HCT116 (cell line): ENCODE results near the gene SMG6. TPM values are rescaled to one million over a fixed set of nuclear protein-coding genes. Genes with fewer than 3 reads are reported as not detected.

Source experiments
- ATAC-seq: fragments of 200-7000 bp; cut with Tn5 transposase; 2 replicates; pipeline ENCODE4 v1.9.1; 2020; ENCODE audit warnings: mild to moderate bottlenecking, moderate library complexity
- BruUV-seq: library from RNA; stranded (reverse); fragments of 400-500 nt; replicated peaks from 2 replicates; lab custom pipeline; 2021; lab: Mats Ljungman, UMichigan
- CTCF ChIA-PET: fragments of 300-600 bp; sonication (Branson Sonifier 250); formaldehyde crosslinking; loops from one replicate; lab custom pipeline; 2021; ENCODE audit warnings: antibody characterized with exemption; lab: Charles Lee
- POLR2A ChIA-PET: fragments of 300-600, 350-600 bp; sonication (Branson Sonifier 250); formaldehyde crosslinking; loops from one replicate; lab custom pipeline; 2021; ENCODE audit warnings: antibody characterized with exemption; lab: Charles Lee
- RAD21 ChIA-PET, 2 experiments: fragments of 300-600 bp; sonication (Branson Sonifier 250); formaldehyde crosslinking; loops; one replicate each; lab custom pipeline; 2023; ENCODE audit warnings: low total read pairs in 2 of 2; ENCODE audit not compliant: uncharacterized antibody in 2 of 2, unreplicated experiment in 2 of 2, low non-redundant PET in 1 of 2; lab: Charles Lee
- DNase-seq: peaks from one replicate; pipeline ENCODE4 v3.0.0-alpha.2; 2010; ENCODE audit warnings: low read depth, low spot score
- H2AFZ ChIP-seq: fragments of 200-600 bp; shearing (Covaris generic), sonication (generic); 2 replicates; pipeline ENCODE4 v1.6.1; 2017; ENCODE audit warnings: low read depth, mixed run types, mixed read lengths, antibody characterized with exemption, low read length; ENCODE audit not compliant: poor library complexity, severe bottlenecking
- H3K27ac ChIP-seq: 2 replicates; pipeline ENCODE4 v1.5.1; 2012; ENCODE audit warnings: low read depth, low read length
- H3K27me3 ChIP-seq: fragments of 200-600 bp; sonication (generic); 2 replicates; pipeline ENCODE4 v1.6.1; 2016; ENCODE audit warnings: mixed run types, low read length, mixed read lengths; ENCODE audit not compliant: insufficient read depth
- H3K36me3 ChIP-seq, 2 experiments: fragments of 200-500 bp in 1 of 2; fragments of 200-600 bp in 1 of 2; sonication (Bioruptor generic) in 1 of 2; sonication (generic) in 1 of 2; 2 replicates each; pipeline versions ENCODE4 v1.5.1 to v1.6.1; 2014 to 2016; ENCODE audit warnings: low read length in 2 of 2, inconsistent platforms in 1 of 2, mixed read lengths in 1 of 2, mixed run types in 1 of 2; ENCODE audit not compliant: insufficient read depth in 2 of 2, control insufficient read depth in 1 of 2
- H3K4me1 ChIP-seq, 2 experiments: fragments of 200-600 bp in 1 of 2; sonication (generic) in 1 of 2; 2 replicates each; pipeline versions ENCODE4 v1.5.1 to v1.6.1; 2012 to 2017; ENCODE audit warnings: low read length in 2 of 2, inconsistent platforms in 1 of 2, mild to moderate bottlenecking in 1 of 2, mixed read lengths in 1 of 2, mixed run types in 1 of 2, moderate library complexity in 1 of 2; ENCODE audit not compliant: insufficient read depth in 2 of 2, control insufficient read depth in 1 of 2
- H3K4me2 ChIP-seq: fragments of 200-600 bp; sonication (generic); 2 replicates; pipeline ENCODE4 v1.6.1; 2017; ENCODE audit warnings: mixed run types, low read length, mixed read lengths
- H3K4me3 ChIP-seq, 2 experiments: fragments of 200-600 bp in 1 of 2; sonication (generic) in 1 of 2; replicated peaks in 1 of 2; 2 replicates each; pipeline ENCODE4 v1.5.1; 2011 to 2016; ENCODE audit warnings: low read length in 2 of 2, control low read depth in 1 of 2, low read depth in 1 of 2, mild to moderate bottlenecking in 1 of 2, mixed read lengths in 1 of 2, mixed run types in 1 of 2
- H3K79me2 ChIP-seq: fragments of 200-600 bp; sonication (generic); 2 replicates; pipeline ENCODE4 v1.6.1; 2017; ENCODE audit warnings: mild to moderate bottlenecking, mixed run types, low read length, moderate library complexity, mixed read lengths; ENCODE audit not compliant: insufficient read depth
- H3K9ac ChIP-seq: fragments of 200-600 bp; sonication (generic); 2 replicates; pipeline ENCODE4 v1.6.1; 2016; ENCODE audit warnings: low read length, mixed read lengths
- H3K9me2 ChIP-seq: fragments of 200-600 bp; sonication (generic), shearing (Covaris generic); 2 replicates; pipeline ENCODE4 v1.6.1; 2017; ENCODE audit warnings: mixed run types, mild to moderate bottlenecking, moderate library complexity; ENCODE audit not compliant: insufficient read depth
- H3K9me3 ChIP-seq, 2 experiments: fragments of 200-500 bp in 1 of 2; fragments of 200-600 bp in 1 of 2; sonication (Bioruptor generic) in 1 of 2; sonication (generic) in 1 of 2; 2 replicates each; pipeline ENCODE4 v1.6.1; 2014 to 2017; ENCODE audit warnings: low read length in 2 of 2, mixed read lengths in 2 of 2, inconsistent platforms in 1 of 2, low read depth in 1 of 2, mild to moderate bottlenecking in 1 of 2, mixed run types in 1 of 2, moderate library complexity in 1 of 2; ENCODE audit not compliant: control insufficient read depth in 1 of 2, insufficient read depth in 1 of 2
- H4K20me1 ChIP-seq: fragments of 200-600 bp; sonication (generic), shearing (Covaris generic); 2 replicates; pipeline ENCODE4 v1.6.1; 2017; ENCODE audit warnings: mixed run types, mild to moderate bottlenecking, moderate library complexity; ENCODE audit not compliant: insufficient read depth
- CEBPB ChIP-seq: IDR thresholded peaks from 2 replicates; pipeline ENCODE4 v1.6.1; 2012; ENCODE audit warnings: low read depth
- EGR1 ChIP-seq: IDR thresholded peaks from 2 replicates; pipeline ENCODE4 v1.6.1; 2012; ENCODE audit warnings: low read depth
- EZH2phosphoT487 ChIP-seq: fragments of 200-600 bp; IDR thresholded peaks from 2 replicates; pipeline ENCODE4 v1.6.1; 2018; ENCODE audit warnings: antibody characterized with exemption, borderline replicate concordance
- FOSL1 ChIP-seq: IDR thresholded peaks from 2 replicates; pipeline ENCODE4 v1.6.1; 2012; ENCODE audit warnings: low read depth
- JUND ChIP-seq: IDR thresholded peaks from 2 replicates; pipeline ENCODE4 v1.6.1; 2012
- MAX ChIP-seq: IDR thresholded peaks from 2 replicates; pipeline ENCODE4 v1.6.1; 2012
- POLR2AphosphoS5 ChIP-seq: IDR thresholded peaks from 2 replicates; pipeline ENCODE4 v1.6.1; 2011; ENCODE audit warnings: mild to moderate bottlenecking, low read depth, low read length, moderate library complexity
- REST ChIP-seq: IDR thresholded peaks from 2 replicates; pipeline ENCODE4 v1.6.1; 2012; ENCODE audit warnings: low read depth
- SIN3A ChIP-seq: IDR thresholded peaks from 2 replicates; pipeline ENCODE4 v1.6.1; 2012; ENCODE audit warnings: low read depth
- ZBTB33 ChIP-seq: IDR thresholded peaks from 2 replicates; pipeline ENCODE4 v1.6.1; 2011; ENCODE audit warnings: mild to moderate bottlenecking, low read length, moderate library complexity; ENCODE audit not compliant: insufficient replicate concordance; ENCODE audit errors: extremely low read depth
- ZFX ChIP-seq: fragments of 450-650 bp; IDR thresholded peaks from 2 replicates; pipeline ENCODE4 v1.6.1; 2017
- intact Hi-C: fragments of 100-400 bp; cut with micrococcal nuclease; formaldehyde crosslinking; loops from 2 replicates; pipeline ENCODE4 v1.10.0; 2022
- total RNA-seq: library from RNA; stranded (reverse); gene quantifications from one replicate; pipeline ENCODE4 v1.2.1, GENCODE V29; 2021; ENCODE audit not compliant: unreplicated experiment

The SMG6 gene
- total RNA-seq, 1 experiment from 2014 or later, result 23.1 TPM

GRCh38 chr17:2049333-2050299 lies 254.0 kb downstream of the SMG6 start:
- no peak for DNase-seq
- no peaks in the 10 kb centered on the region for H3K36me3 ChIP-seq
- TF ChIP-seq ZFX, result peak; percentile 53
- peak; percentile 73; the same call in 1 of the 2 replicates for TF ChIP-seq SIN3A
- TF ChIP-seq POLR2AphosphoS5, result 0 out of 2 replicates have a peak, but pooled peaks have one; percentile 32
- peak; percentile 93 for TF ChIP-seq EGR1
- TF ChIP-seq EZH2phosphoT487, result no peak
- peak; percentile 57 for TF ChIP-seq MAX
- no peak for TF ChIP-seq JUND
- TF ChIP-seq FOSL1, result no peak
- peak; percentile 71 for ATAC-seq
- intact Hi-C loops, result no loop called here
- H3K9ac ChIP-seq, result peak overlapping the region; percentile 87
- no peaks in the 10 kb centered on the region for H3K9me2 ChIP-seq
- CTCF ChIA-PET, result interaction anchor here (0.7 to 1.0 kb wide), 3 partner anchors 9 to 400 kb away, joined by 4 to 5 read pairs (median 5); partner anchors contain the start of gene RILP
- no TSS peak for BruUV-seq
- H3K27me3 ChIP-seq, result no peaks in the 10 kb centered on the region
- no peaks in the 10 kb centered on the region for H3K9me3 ChIP-seq
- peak overlapping the region; percentile 46; the same call in 1 of the 2 replicates for H3K27ac ChIP-seq
- H3K4me3 ChIP-seq, result peak overlapping the region; percentile 69 to 74
- peaks cover 10 to 31% of the 10 kb centered on the region in 2 experiments for H3K4me1 ChIP-seq
- RAD21 ChIA-PET, result interaction anchor here in 1 of 2 experiments (0.5 kb wide), 1 partner anchor 700 kb away, joined by 5 read pairs; no protein-coding TSS in a partner anchor
- no peaks in the 10 kb centered on the region for H4K20me1 ChIP-seq
- H3K79me2 ChIP-seq, result no peaks in the 10 kb centered on the region; the same call in 1 of the 2 replicates
- H2AFZ ChIP-seq, result no peak overlapping the region
- H3K4me2 ChIP-seq, result peak overlapping the region; percentile 97
- POLR2A ChIA-PET, result no interaction called here

GRCh38 chr17:2048805-2049204 lies 254.8 kb downstream of the SMG6 start:
- Histone ChIP-seq H3K4me2 (peak overlapping the region; percentile 97), H3K27me3 (no peaks in the 10 kb centered on the region), H3K4me3 (peak overlapping the region; percentile 69 to 74), H3K27ac (no peak overlapping the region), H3K9ac (peak overlapping the region; percentile 87), H2AFZ (no peak overlapping the region), H3K9me2 (no peaks in the 10 kb centered on the region), H3K79me2 (peaks cover 4% of the 10 kb centered on the region; the same call in 1 of the 2 replicates), H4K20me1 (no peaks in the 10 kb centered on the region), H3K4me1 (peaks cover 12 to 39% of the 10 kb centered on the region in 2 experiments), H3K36me3 (no peaks in the 10 kb centered on the region), H3K9me3 (no peaks in the 10 kb centered on the region)
- ATAC-seq (no peak), DNase-seq (no peak)
- RAD21 ChIA-PET, result no interaction called here
- CTCF ChIA-PET, result no interaction called here
- BruUV-seq, result TSS peak; percentile 57
- intact Hi-C loops, result no loop called here
- POLR2A ChIA-PET, result no interaction called here
- no peak for TF ChIP-seq REST
- no peak for TF ChIP-seq CEBPB
- no peak for TF ChIP-seq MAX
- no peak for TF ChIP-seq ZBTB33
- no peak for TF ChIP-seq EZH2phosphoT487
- no peak for TF ChIP-seq POLR2AphosphoS5
- no peak for TF ChIP-seq ZFX
- no peak for TF ChIP-seq EGR1
